ENCODE results near the gene CFAP46.

DNA sequence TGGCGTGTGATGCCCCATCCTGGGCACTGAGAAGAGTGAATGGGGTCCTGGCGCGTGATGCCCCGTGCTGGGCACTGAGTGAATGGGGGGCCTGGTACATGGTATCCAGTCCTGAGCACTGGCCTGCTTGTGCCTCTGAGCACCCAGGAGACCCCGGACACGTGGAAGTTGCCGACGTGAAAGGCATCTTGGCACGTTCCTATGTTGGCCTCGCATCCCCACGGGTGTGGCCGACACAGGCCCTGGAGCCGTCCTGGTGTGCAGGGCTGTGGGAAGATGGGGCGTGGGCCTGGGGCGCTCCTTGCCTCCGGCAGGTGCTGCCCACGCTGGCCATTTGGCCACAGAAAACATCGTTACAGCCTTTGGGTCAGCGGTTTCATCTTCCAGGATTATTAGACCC, 35.5 kb downstream of the CFAP46 start:
- TF ChIP-seq GATA3 (IDR thresholded peaks at IDR 0.05; ENCODE audit: low read depth, low read length) (no peak), GATA2 (IDR thresholded peaks at IDR 0.05; ENCODE audit: low read depth, low read length) (no peak)

Measured in SH-SY5Y (cell line).